HG03520 (cell line): ENCODE data around the gene SYMPK.

Experiments
- ATAC-seq: cut with Tn5 transposase; IDR thresholded peaks from one replicate; pipeline ENCODE4 v1.9.1; 2021; ENCODE audit warnings: mild to moderate bottlenecking, moderate library complexity; ENCODE audit not compliant: unreplicated experiment

SYMPK gene

GRCh38 chr19:45886427-45887199 lies 23.7 kb upstream of the SYMPK start:
- peak; percentile 49 for ATAC-seq

- ATAC-seq, result peak; percentile 34
These were observed 22.8 kb upstream of the SYMPK start, which contains the start of gene IRF2BP1 for GRCh38 chr19:45885556-45886426. Gene IRF2BP1, minus strand, starts transcription at chr19:45886141. Its CDS starts 367 bp downstream, at chr19:45885774.

- no peak for ATAC-seq
These were observed 22.0 kb upstream of the SYMPK start for GRCh38 chr19:45884682-45885555.

- no peak for ATAC-seq
These were observed 21.1 kb upstream of the SYMPK start for GRCh38 chr19:45883881-45884681.

- no peak for ATAC-seq
These were observed 20.6 kb upstream of the SYMPK start for GRCh38 chr19:45883586-45883880.

- no peak for ATAC-seq
These were observed 20.0 kb upstream of the SYMPK start for GRCh38 chr19:45882652-45883585.

- no peak for ATAC-seq
These were observed 19.1 kb upstream of the SYMPK start for GRCh38 chr19:45881909-45882528.

GRCh38 chr19:45881082-45881908 lies 18.3 kb upstream of the SYMPK start:
- no peak for ATAC-seq

- ATAC-seq, result no peak
These were observed 17.0 kb upstream of the SYMPK start for GRCh38 chr19:45879971-45880370.

GRCh38 chr19:45879055-45879454 lies 16.1 kb upstream of the SYMPK start:
- ATAC-seq, result no peak

GRCh38 chr19:45878043-45878794 lies 15.3 kb upstream of the SYMPK start:
- ATAC-seq, result no peak

GRCh38 chr19:45876411-45877197 lies 13.7 kb upstream of the SYMPK start:
- ATAC-seq, result no peak

GRCh38 chr19:45876161-45876410 lies 13.1 kb upstream of the SYMPK start:
- no peak for ATAC-seq

GRCh38 chr19:45874620-45874966 lies 11.6 kb upstream of the SYMPK start:
- no peak for ATAC-seq

- no peak for ATAC-seq
These were observed 10.3 kb upstream of the SYMPK start for GRCh38 chr19:45873219-45873772.

GRCh38 chr19:45872095-45872919 lies 9.4 kb upstream of the SYMPK start:
- ATAC-seq, result no peak
